ENCODE measurements around the gene PACRG. TPM values are rescaled to one million over a fixed set of nuclear protein-coding genes. Genes with fewer than 3 reads are reported as not detected.
A peak's percentile ranks its signal among the peaks of the same experiment; 100 is the strongest.

PACRG gene
- total RNA-seq, 1 donor from 2014 or later: 1.1 TPM

DNA sequence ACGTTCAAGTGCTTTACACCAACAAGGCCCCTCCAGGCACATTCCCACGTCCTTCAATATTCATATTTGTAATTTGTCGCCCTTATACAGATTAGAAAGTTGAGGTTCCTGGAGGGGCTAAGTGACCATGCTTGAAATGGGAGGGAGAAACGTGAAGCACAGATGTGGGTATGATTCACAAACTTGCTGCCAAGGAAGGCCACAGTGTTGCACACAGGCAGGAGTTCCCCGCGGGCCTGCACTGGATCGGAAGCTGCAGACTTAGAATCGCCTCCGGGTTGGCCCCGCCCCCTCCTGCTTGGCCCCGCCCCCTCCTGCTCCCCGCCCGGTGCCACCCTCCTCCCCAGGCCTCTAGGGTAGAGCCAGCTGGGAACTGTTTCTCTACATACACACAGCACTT, 628.5 kb downstream of the PACRG start:
- Mint-ChIP-seq H3K36me3 (ENCODE audit: low read depth) (no peaks in the 10 kb centered on the region), H3K27ac (ENCODE audit: unreplicated experiment) (peak overlapping the region; percentile 57), H3K4me1 (ENCODE audit: low read depth) (peaks cover 24% of the 10 kb centered on the region), H3K27me3 (ENCODE audit: low read depth) (no peaks in the 10 kb centered on the region), H3K9me3 (ENCODE audit: low read depth) (no peaks in the 10 kb centered on the region), H3K4me3 (ENCODE audit: unreplicated experiment) (no peak overlapping the region)
- TF ChIP-seq, protein P1, sequence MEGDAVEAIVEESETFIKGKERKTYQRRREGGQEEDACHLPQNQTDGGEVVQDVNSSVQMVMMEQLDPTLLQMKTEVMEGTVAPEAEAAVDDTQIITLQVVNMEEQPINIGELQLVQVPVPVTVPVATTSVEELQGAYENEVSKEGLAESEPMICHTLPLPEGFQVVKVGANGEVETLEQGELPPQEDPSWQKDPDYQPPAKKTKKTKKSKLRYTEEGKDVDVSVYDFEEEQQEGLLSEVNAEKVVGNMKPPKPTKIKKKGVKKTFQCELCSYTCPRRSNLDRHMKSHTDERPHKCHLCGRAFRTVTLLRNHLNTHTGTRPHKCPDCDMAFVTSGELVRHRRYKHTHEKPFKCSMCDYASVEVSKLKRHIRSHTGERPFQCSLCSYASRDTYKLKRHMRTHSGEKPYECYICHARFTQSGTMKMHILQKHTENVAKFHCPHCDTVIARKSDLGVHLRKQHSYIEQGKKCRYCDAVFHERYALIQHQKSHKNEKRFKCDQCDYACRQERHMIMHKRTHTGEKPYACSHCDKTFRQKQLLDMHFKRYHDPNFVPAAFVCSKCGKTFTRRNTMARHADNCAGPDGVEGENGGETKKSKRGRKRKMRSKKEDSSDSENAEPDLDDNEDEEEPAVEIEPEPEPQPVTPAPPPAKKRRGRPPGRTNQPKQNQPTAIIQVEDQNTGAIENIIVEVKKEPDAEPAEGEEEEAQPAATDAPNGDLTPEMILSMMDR (IDR thresholded peaks at IDR 0.05): no peak
- no peak for DNase-seq (ENCODE audit: low spot score)

DNA sequence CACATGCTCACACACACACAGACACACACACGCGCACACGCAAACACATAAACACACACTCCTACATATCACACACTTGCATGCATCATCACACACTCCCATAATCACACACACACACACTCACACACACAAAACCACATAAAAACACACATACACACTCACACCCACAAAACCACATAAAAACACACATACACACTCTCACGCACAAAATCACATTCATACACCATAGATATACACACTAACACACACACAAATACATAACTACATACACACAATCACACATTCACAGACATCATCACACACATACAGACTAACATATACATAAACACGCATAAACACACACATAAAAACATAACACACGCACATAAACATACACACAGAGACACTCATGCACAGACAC, 629.0 kb downstream of the PACRG start:
- H3K27ac Mint-ChIP-seq (ENCODE audit: unreplicated experiment): no peak overlapping the region
- no peak overlapping the region for H3K4me3 Mint-ChIP-seq (ENCODE audit: unreplicated experiment)
- H3K36me3 Mint-ChIP-seq (ENCODE audit: low read depth): no peaks in the 10 kb centered on the region
- H3K4me1 Mint-ChIP-seq (ENCODE audit: low read depth): peaks cover 24% of the 10 kb centered on the region
- no peaks in the 10 kb centered on the region for H3K9me3 Mint-ChIP-seq (ENCODE audit: low read depth)
- H3K27me3 Mint-ChIP-seq (ENCODE audit: low read depth): no peaks in the 10 kb centered on the region
- no peak for DNase-seq (ENCODE audit: low spot score)
- TF ChIP-seq, protein P1 (IDR thresholded peaks at IDR 0.05): no peak

GRCh38 chr6:163364641-163365040, 636.9 kb downstream of the PACRG start:
- Mint-ChIP-seq H3K36me3 (ENCODE audit: low read depth) (no peaks in the 10 kb centered on the region), H3K27ac (ENCODE audit: unreplicated experiment) (no peak overlapping the region), H3K9me3 (ENCODE audit: low read depth) (no peaks in the 10 kb centered on the region), H3K4me3 (ENCODE audit: unreplicated experiment) (no peak overlapping the region), H3K27me3 (ENCODE audit: low read depth) (no peaks in the 10 kb centered on the region), H3K4me1 (ENCODE audit: low read depth) (peaks cover 6% of the 10 kb centered on the region)
- no peak for DNase-seq (ENCODE audit: low spot score)
- TF ChIP-seq, protein P1 (IDR thresholded peaks at IDR 0.05): no peak

Other genes starting within 250 kb of the PACRG start
- gene PRKN, start 208 bp upstream of the PACRG start, total RNA-seq: 5.1 to 8.7 TPM (median 5.7 TPM) in 3 replicates